Body of pancreas (tissue), 4 donors: ENCODE data around the gene RASAL1.

Experiments
- POLR2A ChIP-seq, 3 donors: fragments of 450-650 bp; IDR thresholded peaks; one replicate each; pipeline ENCODE4 v1.6.1; 2016; ENCODE audit warnings: antibody characterized with exemption in 3 of 3, mild to moderate bottlenecking in 2 of 3
- TF ChIP-seq, protein P1 (sequence below), 7 experiments: fragments of 450-650 bp in 4 of 7; fragments of 200-600 bp in 3 of 7; sonication (generic) in 3 of 7; IDR thresholded peaks; one replicate each; pipeline ENCODE4 v1.5.1; 2016 to 2019; ENCODE audit warnings: antibody characterized with exemption in 7 of 7

DNA sequence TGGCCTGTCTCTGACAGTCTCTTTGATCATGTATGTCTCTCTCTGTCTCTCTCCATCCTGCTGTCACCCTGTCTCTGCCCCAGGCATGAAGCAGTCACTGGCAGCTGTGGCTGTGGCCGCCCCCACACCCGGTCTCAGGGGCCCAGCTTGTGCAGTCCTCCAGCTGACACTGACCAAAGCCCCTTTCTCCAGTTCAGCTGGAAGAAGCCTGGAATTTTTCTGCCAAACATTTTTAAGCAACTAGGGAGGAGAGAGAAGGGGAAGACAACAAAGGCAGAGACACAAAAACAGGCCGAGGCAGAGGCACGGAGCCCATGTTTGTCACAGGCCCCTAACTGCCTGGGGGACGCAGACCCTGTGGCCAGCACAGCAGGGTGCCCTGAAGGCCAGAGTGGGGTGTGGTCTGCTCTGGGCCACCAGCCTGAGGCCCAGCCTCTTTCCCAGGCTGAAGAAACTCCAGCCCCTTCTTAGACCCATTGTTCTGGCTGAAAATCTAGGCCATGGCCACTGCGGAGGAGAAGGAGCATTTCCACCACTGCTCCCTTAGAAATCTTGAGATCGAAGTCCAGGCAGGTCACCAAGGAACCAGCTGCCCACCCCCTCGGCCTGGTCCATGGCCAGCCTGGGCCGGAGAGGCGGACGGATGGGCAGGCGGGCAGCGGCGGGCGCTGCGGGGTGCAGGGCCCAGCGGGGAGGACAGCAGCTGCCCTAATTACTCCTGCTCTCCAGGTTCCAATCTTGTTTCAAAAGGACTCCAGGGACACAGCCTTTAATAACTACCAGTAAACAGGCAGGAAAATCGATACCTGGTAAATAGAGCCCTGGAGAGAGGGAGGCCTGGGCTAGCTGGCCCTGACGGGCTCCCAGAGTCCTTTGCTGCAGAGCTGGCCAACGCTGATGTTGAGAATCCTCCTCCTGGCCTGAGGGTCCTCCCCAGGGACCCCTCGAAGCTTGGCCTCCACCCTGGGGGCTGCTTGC, 64.1 kb downstream of the RASAL1 start:
- TF ChIP-seq, protein P1, sequence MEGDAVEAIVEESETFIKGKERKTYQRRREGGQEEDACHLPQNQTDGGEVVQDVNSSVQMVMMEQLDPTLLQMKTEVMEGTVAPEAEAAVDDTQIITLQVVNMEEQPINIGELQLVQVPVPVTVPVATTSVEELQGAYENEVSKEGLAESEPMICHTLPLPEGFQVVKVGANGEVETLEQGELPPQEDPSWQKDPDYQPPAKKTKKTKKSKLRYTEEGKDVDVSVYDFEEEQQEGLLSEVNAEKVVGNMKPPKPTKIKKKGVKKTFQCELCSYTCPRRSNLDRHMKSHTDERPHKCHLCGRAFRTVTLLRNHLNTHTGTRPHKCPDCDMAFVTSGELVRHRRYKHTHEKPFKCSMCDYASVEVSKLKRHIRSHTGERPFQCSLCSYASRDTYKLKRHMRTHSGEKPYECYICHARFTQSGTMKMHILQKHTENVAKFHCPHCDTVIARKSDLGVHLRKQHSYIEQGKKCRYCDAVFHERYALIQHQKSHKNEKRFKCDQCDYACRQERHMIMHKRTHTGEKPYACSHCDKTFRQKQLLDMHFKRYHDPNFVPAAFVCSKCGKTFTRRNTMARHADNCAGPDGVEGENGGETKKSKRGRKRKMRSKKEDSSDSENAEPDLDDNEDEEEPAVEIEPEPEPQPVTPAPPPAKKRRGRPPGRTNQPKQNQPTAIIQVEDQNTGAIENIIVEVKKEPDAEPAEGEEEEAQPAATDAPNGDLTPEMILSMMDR (IDR thresholded peaks at IDR 0.05), result no peak
- peak in 1 of 3 donors; percentile 38 for TF ChIP-seq POLR2A (IDR thresholded peaks at IDR 0.05)
